HG03103 (cell line): Measurements from ENCODE around the gene PIM3.

Source experiments
- ATAC-seq: cut with Tn5 transposase; IDR thresholded peaks from one replicate; pipeline ENCODE4 v1.9.1; 2021; ENCODE audit warnings: low read depth; ENCODE audit not compliant: unreplicated experiment

Gene PIM3

GRCh38 chr22:49953680-49954344, 6.8 kb upstream of the PIM3 start:
- no peak for ATAC-seq

- no peak for ATAC-seq
These were observed 6.2 kb upstream of the PIM3 start for GRCh38 chr22:49954354-49954753.

GRCh38 chr22:49954991-49955580, 5.5 kb upstream of the PIM3 start:
- ATAC-seq: no peak

GRCh38 chr22:49955581-49956417, 4.8 kb upstream of the PIM3 start:
- ATAC-seq: no peak

- no peak for ATAC-seq
These were observed 4.2 kb upstream of the PIM3 start for GRCh38 chr22:49956418-49956770.

- no peak for ATAC-seq
These were observed 3.4 kb upstream of the PIM3 start for GRCh38 chr22:49956914-49957825.

GRCh38 chr22:49957826-49958365, 2.7 kb upstream of the PIM3 start:
- no peak for ATAC-seq

- no peak for ATAC-seq
These were observed 2.1 kb upstream of the PIM3 start for GRCh38 chr22:49958366-49958921.

GRCh38 chr22:49958931-49959781, 1.4 kb upstream of the PIM3 start:
- no peak for ATAC-seq

- peak; percentile 11 for ATAC-seq
These were observed 802 bp upstream of the PIM3 start for GRCh38 chr22:49959782-49960158.

GRCh38 chr22:49961005-49961600, 531 bp downstream of the PIM3 start:
- ATAC-seq: no peak

GRCh38 chr22:49961601-49962011, 1.0 kb downstream of the PIM3 start:
- ATAC-seq: no peak

- no peak for ATAC-seq
These were observed 1.6 kb downstream of the PIM3 start for GRCh38 chr22:49962012-49962750.

GRCh38 chr22:49962751-49963646, 2.4 kb downstream of the PIM3 start:
- ATAC-seq: no peak

GRCh38 chr22:49963647-49964026, 3.1 kb downstream of the PIM3 start:
- no peak for ATAC-seq

GRCh38 chr22:49964136-49965090, 3.8 kb downstream of the PIM3 start:
- no peak for ATAC-seq
